Panc1 (cell line): ENCODE data around the gene FBXO31.
"Not testable (repeated sequence)": the region's sequence is repeated elsewhere in the genome, so short reads cannot be mapped to it uniquely, and the experiment has no call there.

ENCODE experiments used
- POLR2AphosphoS5 ChIP-seq: IDR thresholded peaks from 2 replicates; pipeline ENCODE4 v1.6.1; 2012; ENCODE audit warnings: mild to moderate bottlenecking, low read depth, low read length, moderate library complexity
- SIN3A ChIP-seq: IDR thresholded peaks from 2 replicates; pipeline ENCODE4 v1.6.1; 2012; ENCODE audit warnings: low read depth, mild to moderate bottlenecking, low read length, moderate library complexity, borderline replicate concordance; ENCODE audit not compliant: insufficient read depth
- TF ChIP-seq, protein P1 (sequence below): fragments of 450-650 bp; IDR thresholded peaks from 2 replicates; pipeline ENCODE4 v1.5.1; 2017; ENCODE audit warnings: mild to moderate bottlenecking

GRCh38 chr16:87339724-87340105 is 43.9 kb downstream of the FBXO31 start:
- TF ChIP-seq POLR2AphosphoS5, SIN3A: not testable (repeated sequence)
- TF ChIP-seq, protein P1, sequence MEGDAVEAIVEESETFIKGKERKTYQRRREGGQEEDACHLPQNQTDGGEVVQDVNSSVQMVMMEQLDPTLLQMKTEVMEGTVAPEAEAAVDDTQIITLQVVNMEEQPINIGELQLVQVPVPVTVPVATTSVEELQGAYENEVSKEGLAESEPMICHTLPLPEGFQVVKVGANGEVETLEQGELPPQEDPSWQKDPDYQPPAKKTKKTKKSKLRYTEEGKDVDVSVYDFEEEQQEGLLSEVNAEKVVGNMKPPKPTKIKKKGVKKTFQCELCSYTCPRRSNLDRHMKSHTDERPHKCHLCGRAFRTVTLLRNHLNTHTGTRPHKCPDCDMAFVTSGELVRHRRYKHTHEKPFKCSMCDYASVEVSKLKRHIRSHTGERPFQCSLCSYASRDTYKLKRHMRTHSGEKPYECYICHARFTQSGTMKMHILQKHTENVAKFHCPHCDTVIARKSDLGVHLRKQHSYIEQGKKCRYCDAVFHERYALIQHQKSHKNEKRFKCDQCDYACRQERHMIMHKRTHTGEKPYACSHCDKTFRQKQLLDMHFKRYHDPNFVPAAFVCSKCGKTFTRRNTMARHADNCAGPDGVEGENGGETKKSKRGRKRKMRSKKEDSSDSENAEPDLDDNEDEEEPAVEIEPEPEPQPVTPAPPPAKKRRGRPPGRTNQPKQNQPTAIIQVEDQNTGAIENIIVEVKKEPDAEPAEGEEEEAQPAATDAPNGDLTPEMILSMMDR: not testable (repeated sequence)
